ENCODE results near the gene RAB11A.

RAB11A gene

DNA sequence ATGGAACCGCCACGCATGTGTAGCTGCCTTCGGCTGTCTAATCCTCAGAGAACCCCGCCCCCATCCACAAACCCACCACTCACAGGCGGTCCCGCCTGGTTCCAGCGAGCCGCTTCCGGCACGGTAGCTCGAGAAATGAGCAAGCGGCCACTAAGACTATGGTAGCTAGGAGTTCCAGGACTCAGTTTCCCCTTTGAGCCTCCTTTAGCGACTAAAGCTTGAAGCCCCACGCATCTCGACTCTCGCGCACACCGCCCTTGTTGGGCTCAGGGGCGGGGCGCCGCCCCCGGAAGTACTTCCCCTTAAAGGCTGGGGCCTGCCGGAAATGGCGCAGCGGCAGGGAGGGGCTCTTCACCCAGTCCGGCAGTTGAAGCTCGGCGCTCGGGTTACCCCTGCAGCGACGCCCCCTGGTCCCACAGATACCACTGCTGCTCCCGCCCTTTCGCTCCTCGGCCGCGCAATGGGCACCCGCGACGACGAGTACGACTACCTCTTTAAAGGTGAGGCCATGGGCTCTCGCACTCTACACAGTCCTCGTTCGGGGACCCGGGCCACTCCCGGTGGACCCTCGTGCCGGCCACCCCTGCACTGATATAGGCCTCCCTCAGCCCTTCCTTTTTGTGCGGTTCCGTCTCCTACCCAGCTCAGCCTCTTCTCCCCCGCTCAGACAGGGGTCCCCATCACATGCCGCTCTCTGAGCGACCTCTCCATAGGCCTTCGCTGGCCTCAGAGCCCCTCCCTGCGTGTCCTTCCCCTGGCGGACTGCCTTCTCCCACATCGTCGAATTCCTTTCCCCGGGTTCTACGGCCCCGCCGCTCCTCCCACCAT, at the start of gene RAB11A:
RAB11A (plus strand) TSS at position 366 of the 828 bp plus-strand sequence; CDS start at position 461, 95 bp downstream.
- Histone ChIP-seq H3K4me3 (ENCODE audit: low read length) (peak within 1 kb of the TSS; percentile 86), H3K36me3 (ENCODE audit: control insufficient read depth, insufficient read depth, low read length) (no peaks in the 10 kb centered on the region), H3K4me1 (ENCODE audit: control insufficient read depth, insufficient read depth, low read length) (peaks cover 7% of the 10 kb centered on the region), H3K27ac (ENCODE audit: low read depth, low read length) (peak within 1 kb of the TSS; percentile 99), H3K27me3 (ENCODE audit: control insufficient read depth, insufficient read depth, low read length) (no peaks in the 10 kb centered on the region), H3K9ac (ENCODE audit: low read length) (peak within 1 kb of the TSS; percentile 80)

DNA sequence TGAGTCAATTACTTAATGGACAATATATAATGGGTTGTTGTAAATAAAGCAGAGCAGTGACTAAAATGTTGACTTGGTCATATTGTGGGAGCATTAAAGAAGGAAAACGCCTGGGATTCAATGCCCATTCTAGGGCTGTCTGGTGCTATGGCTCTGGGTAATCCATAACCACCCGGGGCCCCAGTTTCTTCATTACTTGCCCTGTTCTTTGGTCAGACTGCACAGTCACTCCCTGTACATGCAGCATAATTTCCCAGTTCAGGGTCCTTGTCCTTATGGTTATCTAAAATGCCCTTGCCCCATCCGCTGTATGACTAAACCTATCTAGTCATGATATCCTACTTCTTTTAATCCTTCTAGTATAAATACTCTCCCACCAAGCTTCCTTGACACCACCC, 49.7 kb upstream of the RAB11A start:
- Histone ChIP-seq H3K27me3 (ENCODE audit: control insufficient read depth, insufficient read depth, low read length) (no peaks in the 10 kb centered on the region), H3K27ac (ENCODE audit: low read depth, low read length) (no peak overlapping the region), H3K36me3 (ENCODE audit: control insufficient read depth, insufficient read depth, low read length) (no peaks in the 10 kb centered on the region), H3K4me1 (ENCODE audit: control insufficient read depth, insufficient read depth, low read length) (no peaks in the 10 kb centered on the region), H3K9ac (ENCODE audit: low read length) (no peak overlapping the region), H3K4me3 (ENCODE audit: low read length) (no peak overlapping the region)

DNA sequence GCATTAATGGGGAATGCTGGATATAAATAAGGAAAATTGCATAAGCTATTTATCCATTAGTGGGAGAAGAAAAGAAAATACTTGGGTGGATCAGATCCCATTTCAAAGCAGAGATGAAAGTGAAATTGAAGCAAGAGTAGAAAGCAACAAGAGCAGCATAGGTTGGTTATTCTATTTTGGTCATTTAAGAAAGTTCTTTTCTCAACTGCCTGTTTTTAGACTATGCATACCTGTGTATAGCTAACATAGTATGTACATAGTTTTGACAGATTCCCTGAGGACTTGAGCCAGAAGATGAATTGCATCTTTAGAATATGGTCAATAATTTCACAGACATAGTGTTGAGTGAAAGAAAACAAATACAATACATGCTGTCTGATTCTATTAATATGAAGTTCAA, 48.2 kb upstream of the RAB11A start:
- Histone ChIP-seq H3K27me3 (ENCODE audit: control insufficient read depth, insufficient read depth, low read length) (no peaks in the 10 kb centered on the region), H3K4me1 (ENCODE audit: control insufficient read depth, insufficient read depth, low read length) (no peaks in the 10 kb centered on the region), H3K27ac (ENCODE audit: low read depth, low read length) (no peak overlapping the region), H3K4me3 (ENCODE audit: low read length) (no peak overlapping the region), H3K36me3 (ENCODE audit: control insufficient read depth, insufficient read depth, low read length) (no peaks in the 10 kb centered on the region), H3K9ac (ENCODE audit: low read length) (no peak overlapping the region)

DNA sequence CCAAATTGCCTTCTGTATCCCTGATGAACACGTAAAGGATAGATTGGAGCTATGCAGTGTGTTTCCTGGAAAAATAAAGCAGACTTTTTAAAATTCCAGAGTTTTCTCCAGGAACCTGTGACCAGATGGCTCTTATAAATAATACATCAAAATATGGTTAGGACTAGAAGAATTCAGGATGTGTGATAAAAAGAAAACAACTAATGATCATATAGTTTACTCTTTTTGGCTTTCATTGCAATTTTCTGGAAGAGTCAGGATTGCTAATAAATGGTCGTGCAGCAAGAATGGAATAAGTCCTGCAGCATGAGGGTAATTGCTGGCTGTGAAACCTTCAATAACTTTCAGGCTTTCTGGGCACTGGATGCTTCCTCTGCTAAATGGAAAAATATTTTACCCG, 47.0 kb upstream of the RAB11A start:
- Histone ChIP-seq H3K27ac (ENCODE audit: low read depth, low read length) (no peak overlapping the region), H3K36me3 (ENCODE audit: control insufficient read depth, insufficient read depth, low read length) (no peaks in the 10 kb centered on the region), H3K9ac (ENCODE audit: low read length) (no peak overlapping the region), H3K4me1 (ENCODE audit: control insufficient read depth, insufficient read depth, low read length) (no peaks in the 10 kb centered on the region), H3K4me3 (ENCODE audit: low read length) (no peak overlapping the region), H3K27me3 (ENCODE audit: control insufficient read depth, insufficient read depth, low read length) (no peaks in the 10 kb centered on the region)

DNA sequence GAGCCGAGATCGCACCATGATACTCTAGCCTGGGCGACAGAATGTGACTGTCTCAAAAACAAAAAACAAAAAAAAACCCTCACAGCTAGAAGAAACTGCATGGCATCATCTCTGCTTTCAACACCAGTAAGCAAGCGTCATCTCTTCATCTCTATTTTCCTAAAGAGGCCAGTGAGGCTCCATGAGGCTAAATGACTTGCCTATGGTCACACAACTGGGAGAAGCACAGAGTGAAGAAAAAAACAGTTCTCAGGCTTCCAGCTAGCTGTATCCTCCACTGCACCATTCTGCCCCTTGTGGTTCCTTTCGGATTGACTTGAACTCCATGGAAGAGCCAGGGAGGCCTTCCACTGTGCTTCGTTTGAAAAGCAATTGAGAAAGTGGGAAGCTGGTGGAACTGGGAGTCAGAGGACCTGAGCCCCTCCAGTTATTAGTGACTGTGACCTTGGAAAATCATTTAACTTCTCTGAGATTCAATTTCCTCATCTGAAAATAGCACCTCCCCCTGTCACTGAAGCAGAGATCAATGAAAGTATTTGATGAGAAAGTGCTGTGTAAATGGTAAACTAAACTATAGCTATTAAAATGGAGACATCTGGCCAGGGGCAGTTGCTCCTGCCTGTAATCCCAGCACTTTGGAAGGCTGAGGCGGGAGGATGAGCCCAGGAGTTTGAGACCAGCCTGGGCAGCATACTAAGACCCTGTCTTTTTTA, 45.1 kb upstream of the RAB11A start:
- Histone ChIP-seq H3K4me1 (ENCODE audit: control insufficient read depth, insufficient read depth, low read length) (no peaks in the 10 kb centered on the region), H3K27ac (ENCODE audit: low read depth, low read length) (no peak overlapping the region), H3K9ac (ENCODE audit: low read length) (no peak overlapping the region), H3K36me3 (ENCODE audit: control insufficient read depth, insufficient read depth, low read length) (no peaks in the 10 kb centered on the region), H3K4me3 (ENCODE audit: low read length) (no peak overlapping the region), H3K27me3 (ENCODE audit: control insufficient read depth, insufficient read depth, low read length) (no peaks in the 10 kb centered on the region)

DNA sequence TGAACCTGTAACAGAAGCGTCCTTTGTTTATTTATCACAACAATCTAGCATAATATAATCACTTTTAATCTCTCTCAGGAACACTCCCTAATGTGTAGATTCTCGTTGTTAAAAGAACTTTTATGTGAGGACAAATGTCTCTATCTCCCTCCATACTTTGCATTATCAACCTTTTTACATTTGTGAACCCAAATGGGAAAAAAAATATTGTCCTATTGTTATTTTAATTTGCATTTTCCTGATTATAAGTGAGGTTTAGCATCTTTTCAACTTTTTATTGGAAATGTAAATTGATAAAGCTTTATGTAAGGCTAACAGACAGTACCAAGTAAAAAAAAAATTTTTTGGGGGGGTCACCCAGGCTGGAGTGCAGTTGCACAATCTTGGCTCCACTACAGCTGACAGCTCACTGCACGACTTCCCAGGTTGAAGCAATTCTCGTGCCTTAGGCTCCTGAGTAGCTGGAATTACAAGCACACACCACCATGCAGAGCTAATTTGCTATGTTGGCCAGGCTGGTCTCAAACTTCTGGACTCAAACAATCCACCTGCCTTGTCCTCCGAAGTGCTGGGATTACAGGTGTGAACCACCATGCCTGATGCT, 44.2 kb upstream of the RAB11A start:
- no peaks in the 10 kb centered on the region for H3K36me3 ChIP-seq (ENCODE audit: control insufficient read depth, insufficient read depth, low read length)
- no peak overlapping the region for H3K27ac ChIP-seq (ENCODE audit: low read depth, low read length)
- no peak overlapping the region for H3K9ac ChIP-seq (ENCODE audit: low read length)
- H3K4me1 ChIP-seq (ENCODE audit: control insufficient read depth, insufficient read depth, low read length), result no peaks in the 10 kb centered on the region
- H3K27me3 ChIP-seq (ENCODE audit: control insufficient read depth, insufficient read depth, low read length), result no peaks in the 10 kb centered on the region
- no peak overlapping the region for H3K4me3 ChIP-seq (ENCODE audit: low read length)

DNA sequence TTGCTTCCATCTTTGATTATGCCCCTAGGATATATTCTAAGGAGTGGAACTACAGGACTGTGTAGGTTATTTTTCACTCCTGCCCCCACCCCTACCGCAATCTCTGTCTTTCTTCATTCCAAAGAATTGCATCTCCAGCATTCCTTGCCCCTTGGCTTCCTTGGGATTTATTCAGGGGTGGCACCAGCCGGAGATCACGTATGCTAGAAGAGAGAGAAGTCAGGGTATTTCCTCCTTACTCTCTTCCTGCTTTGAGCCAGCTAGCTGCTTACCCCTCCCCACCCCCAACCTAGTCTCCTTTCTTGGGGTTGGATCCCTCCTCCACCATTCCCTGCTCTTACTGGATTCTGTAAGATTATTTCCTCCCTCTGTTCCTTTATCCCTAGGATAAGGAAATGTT, 42.2 kb upstream of the RAB11A start:
- Histone ChIP-seq H3K9ac (ENCODE audit: low read length) (no peak overlapping the region), H3K4me3 (ENCODE audit: low read length) (no peak overlapping the region), H3K4me1 (ENCODE audit: control insufficient read depth, insufficient read depth, low read length) (no peaks in the 10 kb centered on the region), H3K36me3 (ENCODE audit: control insufficient read depth, insufficient read depth, low read length) (no peaks in the 10 kb centered on the region), H3K27ac (ENCODE audit: low read depth, low read length) (no peak overlapping the region), H3K27me3 (ENCODE audit: control insufficient read depth, insufficient read depth, low read length) (no peaks in the 10 kb centered on the region)

DNA sequence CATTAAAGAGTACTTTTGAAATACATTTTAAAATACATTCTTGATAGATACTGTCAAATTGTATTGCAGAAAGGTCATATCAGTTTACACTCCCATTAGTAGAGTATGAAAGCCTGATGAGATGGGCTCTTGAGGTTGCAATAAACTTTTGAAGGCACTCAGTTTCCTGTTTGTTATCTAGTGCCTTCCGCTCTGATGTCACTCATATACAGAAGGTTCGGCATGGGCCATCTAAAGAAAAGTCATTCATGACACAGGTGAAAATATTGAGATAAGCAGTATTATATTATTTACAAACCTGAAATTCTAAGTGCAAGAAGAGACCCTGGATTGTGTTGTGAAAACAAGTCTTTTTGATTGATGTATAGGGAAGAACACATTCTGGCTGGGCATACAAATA, 40.7 kb upstream of the RAB11A start:
- H3K27me3 ChIP-seq (ENCODE audit: control insufficient read depth, insufficient read depth, low read length), result no peaks in the 10 kb centered on the region
- no peak overlapping the region for H3K27ac ChIP-seq (ENCODE audit: low read depth, low read length)
- H3K4me1 ChIP-seq (ENCODE audit: control insufficient read depth, insufficient read depth, low read length), result peaks cover 3% of the 10 kb centered on the region
- H3K4me3 ChIP-seq (ENCODE audit: low read length), result no peak overlapping the region
- no peaks in the 10 kb centered on the region for H3K36me3 ChIP-seq (ENCODE audit: control insufficient read depth, insufficient read depth, low read length)
- H3K9ac ChIP-seq (ENCODE audit: low read length), result no peak overlapping the region

DNA sequence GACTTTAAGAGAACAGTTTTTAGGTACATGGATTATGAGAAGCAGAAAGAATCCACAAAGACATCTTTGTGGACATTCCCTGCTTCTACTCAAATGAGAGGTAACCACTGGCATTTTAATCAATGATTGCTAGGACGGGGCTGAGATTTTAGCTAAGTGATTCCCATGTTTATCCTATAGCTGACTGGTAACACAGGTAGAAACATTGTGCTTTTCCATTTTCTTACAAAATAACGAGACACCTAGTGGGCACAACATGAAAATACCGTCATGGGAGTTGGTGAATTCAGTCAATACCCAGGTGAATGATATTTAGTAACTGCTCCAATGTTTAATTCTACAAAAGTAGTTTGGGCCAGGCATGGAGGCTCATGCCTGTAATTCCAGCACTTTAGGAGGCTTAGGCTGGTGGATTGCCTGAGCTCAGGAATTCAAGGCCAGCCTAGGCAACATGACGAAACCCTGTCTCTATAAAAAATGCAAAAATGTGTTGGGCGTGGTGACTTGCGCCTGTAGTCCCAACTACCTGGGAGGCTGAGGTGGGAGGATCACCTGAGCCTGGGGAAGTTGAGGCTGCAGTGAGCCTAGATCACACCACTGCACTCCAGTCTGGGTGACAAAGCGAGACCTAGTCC, 40.0 kb upstream of the RAB11A start:
- Histone ChIP-seq H3K4me1 (ENCODE audit: control insufficient read depth, insufficient read depth, low read length) (peaks cover 6% of the 10 kb centered on the region), H3K36me3 (ENCODE audit: control insufficient read depth, insufficient read depth, low read length) (no peaks in the 10 kb centered on the region), H3K4me3 (ENCODE audit: low read length) (no peak overlapping the region), H3K9ac (ENCODE audit: low read length) (no peak overlapping the region), H3K27ac (ENCODE audit: low read depth, low read length) (no peak overlapping the region), H3K27me3 (ENCODE audit: control insufficient read depth, insufficient read depth, low read length) (no peaks in the 10 kb centered on the region)

DNA sequence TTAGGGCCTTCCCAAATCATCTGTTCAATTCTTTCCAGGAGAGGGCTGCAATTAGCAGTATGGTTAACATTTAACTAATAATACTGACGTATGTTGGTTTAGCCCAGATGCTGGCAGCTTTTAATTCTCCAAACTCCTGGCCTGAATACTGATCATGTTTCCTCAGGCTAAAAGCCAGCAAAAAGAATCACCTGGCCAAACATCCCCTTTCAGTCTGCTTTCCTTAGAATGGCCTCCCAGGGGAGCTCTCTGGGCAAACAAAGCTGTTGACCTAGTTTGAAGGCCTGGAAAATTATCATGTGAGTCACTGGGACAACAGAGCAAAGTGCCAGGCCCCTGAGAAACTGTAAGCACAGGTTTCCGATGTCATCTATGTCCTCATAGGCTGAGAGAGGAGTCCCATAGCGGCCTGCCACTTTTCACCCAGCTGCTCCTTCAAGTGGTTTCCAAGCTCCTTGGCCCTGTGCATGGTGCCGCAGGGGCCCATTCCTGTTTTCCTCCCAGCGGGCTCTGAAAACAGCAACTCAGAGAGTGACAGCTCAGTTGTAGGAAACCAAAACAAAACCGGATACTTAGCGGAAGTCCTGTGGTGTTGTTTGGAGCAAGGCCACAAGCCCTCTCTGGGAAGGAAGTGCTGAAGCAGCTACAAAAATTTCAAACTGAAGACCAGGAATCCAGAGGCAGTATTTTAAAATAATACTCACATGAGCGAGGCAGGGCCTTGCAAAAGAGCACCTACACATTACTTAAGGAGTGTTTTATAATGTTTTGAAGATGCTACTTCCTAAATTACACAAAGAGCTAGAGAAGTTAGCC, 36.5 kb upstream of the RAB11A start:
- Histone ChIP-seq H3K36me3 (ENCODE audit: control insufficient read depth, insufficient read depth, low read length) (no peaks in the 10 kb centered on the region), H3K9ac (ENCODE audit: low read length) (no peak overlapping the region), H3K27me3 (ENCODE audit: control insufficient read depth, insufficient read depth, low read length) (no peaks in the 10 kb centered on the region), H3K4me3 (ENCODE audit: low read length) (peak overlapping the region; percentile 46), H3K4me1 (ENCODE audit: control insufficient read depth, insufficient read depth, low read length) (peaks cover 11% of the 10 kb centered on the region), H3K27ac (ENCODE audit: low read depth, low read length) (peak overlapping the region; percentile 72)

DNA sequence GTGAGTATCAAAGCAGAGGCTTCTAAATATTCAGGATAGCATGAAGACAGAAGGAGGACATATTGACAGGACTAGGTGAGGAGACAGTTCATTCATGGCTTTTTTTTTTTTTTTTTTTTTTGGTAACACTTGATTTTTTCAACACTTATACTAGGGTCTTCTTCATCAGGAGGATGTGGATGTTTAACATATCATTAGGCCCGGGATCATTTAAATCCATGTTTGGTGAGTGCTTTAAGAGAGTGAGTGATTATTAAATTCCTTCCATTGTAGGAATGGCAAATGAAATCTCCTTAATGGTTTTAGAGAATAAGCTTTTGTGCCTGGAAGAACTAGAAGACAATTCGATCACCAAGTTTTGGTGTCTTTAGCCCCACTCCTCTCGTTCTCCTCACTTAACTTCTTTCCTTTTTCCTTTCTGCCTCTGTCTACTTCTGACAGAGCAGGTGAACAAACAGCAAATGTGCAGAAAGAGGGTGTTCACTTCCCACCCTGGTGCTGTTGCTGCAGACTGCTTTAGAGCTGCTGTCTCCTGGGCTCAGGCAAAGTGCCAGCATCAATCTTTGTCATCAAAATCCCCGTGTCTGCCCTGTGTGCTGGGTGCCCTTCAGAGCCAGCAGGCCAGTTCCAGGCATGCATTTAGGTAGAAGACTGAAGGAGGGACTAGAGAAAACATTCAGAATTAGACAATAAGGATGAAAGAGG, 35.6 kb upstream of the RAB11A start:
- Histone ChIP-seq H3K4me1 (ENCODE audit: control insufficient read depth, insufficient read depth, low read length) (peaks cover 11% of the 10 kb centered on the region), H3K27ac (ENCODE audit: low read depth, low read length) (peak overlapping the region; percentile 72), H3K36me3 (ENCODE audit: control insufficient read depth, insufficient read depth, low read length) (no peaks in the 10 kb centered on the region), H3K4me3 (ENCODE audit: low read length) (no peak overlapping the region), H3K9ac (ENCODE audit: low read length) (no peak overlapping the region), H3K27me3 (ENCODE audit: control insufficient read depth, insufficient read depth, low read length) (no peaks in the 10 kb centered on the region)

Measured in rectal smooth muscle tissue (tissue), 1 donor.